K562 (cell line): Measurements from ENCODE around the gene SERPINH1. TPM values are rescaled to one million over a fixed set of nuclear protein-coding genes. Genes with fewer than 3 reads are reported as not detected.
A peak's percentile ranks its signal among the peaks of the same experiment; 100 is the strongest.

Experiments used
- DACH1 ChIP-seq: fragments of 450-650 bp; IDR thresholded peaks from 2 replicates; pipeline ENCODE4 v1.6.1; 2018; ENCODE audit not compliant: partially characterized antibody
- FOXA1 ChIP-seq: fragments of 450-650 bp; IDR thresholded peaks from 2 replicates; pipeline ENCODE4 v1.6.1; 2016; ENCODE audit warnings: mild to moderate bottlenecking, borderline replicate concordance
- GATA2 ChIP-seq: sonication (generic); formaldehyde crosslinking; IDR thresholded peaks from 2 replicates; pipeline ENCODE4 v1.4.0; 2020; ENCODE audit warnings: mild to moderate bottlenecking, missing genetic modification reagents
- POLR2G ChIP-seq: fragments of 200-400 bp; formaldehyde crosslinking; IDR thresholded peaks from 2 replicates; pipeline ENCODE4 v1.6.1; 2017; ENCODE audit warnings: low read depth, mild to moderate bottlenecking, antibody characterized with exemption, low read length, moderate library complexity
- ZNF316 ChIP-seq: fragments of 450-650 bp; IDR thresholded peaks from 2 replicates; pipeline ENCODE4 v1.6.1; 2016
- ZNF507 ChIP-seq: conservative IDR thresholded peaks from 2 replicates; pipeline ENCODE4 v1.6.1; 2017; ENCODE audit warnings: missing genetic modification characterization, missing compliant biosample characterization
- ZNF644 ChIP-seq: fragments of 200-800 bp; sonication (Bioruptor generic); IDR thresholded peaks from 2 replicates; pipeline ENCODE4 v1.6.1; 2016; ENCODE audit warnings: low read depth, missing genetic modification characterization, missing compliant biosample characterization
- ZNF695 ChIP-seq: fragments of 450-650 bp; formaldehyde crosslinking; IDR thresholded peaks from 2 replicates; pipeline ENCODE4 v1.4.0; 2020; ENCODE audit warnings: mild to moderate bottlenecking, moderate library complexity
- polyA plus RNA-seq, 8 experiments: library from polyadenylated mRNA; depleted of rRNA in 4 of 8; stranded (reverse) in 5 of 8; unstranded in 3 of 8; fragments of >200 nt; fragmentation: Nextera tagmentation in 2 of 8; fragmentation: Illumina TruSeq in 1 of 8; extraction: Ambion mirVana in 2 of 8; extraction: Trizol in 1 of 8; gene quantifications; 2 replicates each; pipeline versions ENCODE4 v1.2.1 to v1.2.3, GENCODE V29; 2011 to 2014; ENCODE audit warnings: inconsistent platforms in 1 of 8, missing spikeins in 1 of 8
- total RNA-seq, 7 experiments: library from RNA; depleted of rRNA in 6 of 7; stranded (reverse); fragments of >200 nt in 6 of 7; fragmentation: Illumina TruSeq in 2 of 7; extraction: Trizol in 2 of 7; gene quantifications; 2 replicates each; pipeline versions ENCODE4 v1.2.1 to v1.2.3, GENCODE V29; 2011 to 2021; ENCODE audit warnings: low replicate concordance in 1 of 7
- TF ChIP-seq, protein P1 (sequence below): fragments of 250-450 bp; sonication (Bioruptor Pico); IDR thresholded peaks from 2 replicates; pipeline ENCODE4 v1.5.0; 2021; ENCODE audit warnings: mild to moderate bottlenecking, moderate library complexity
- TF ChIP-seq, protein P2 (sequence below): fragments of 250-450 bp; sonication (Bioruptor Pico); IDR thresholded peaks from 2 replicates; pipeline ENCODE4 v1.5.0; 2020; ENCODE audit warnings: mild to moderate bottlenecking, borderline replicate concordance
- TF ChIP-seq, protein P3 (sequence below): fragments of 450-650 bp; formaldehyde crosslinking; IDR thresholded peaks from 2 replicates; pipeline ENCODE4 v1.4.0; 2020; ENCODE audit warnings: mild to moderate bottlenecking, moderate library complexity

Gene SERPINH1
- total and polyA plus RNA-seq, 9 of the 15 experiments (the other 6 are each of a cell fraction or from before 2014, with no cell fraction given): 2.8 to 106 (median 67.9) TPM

DNA sequence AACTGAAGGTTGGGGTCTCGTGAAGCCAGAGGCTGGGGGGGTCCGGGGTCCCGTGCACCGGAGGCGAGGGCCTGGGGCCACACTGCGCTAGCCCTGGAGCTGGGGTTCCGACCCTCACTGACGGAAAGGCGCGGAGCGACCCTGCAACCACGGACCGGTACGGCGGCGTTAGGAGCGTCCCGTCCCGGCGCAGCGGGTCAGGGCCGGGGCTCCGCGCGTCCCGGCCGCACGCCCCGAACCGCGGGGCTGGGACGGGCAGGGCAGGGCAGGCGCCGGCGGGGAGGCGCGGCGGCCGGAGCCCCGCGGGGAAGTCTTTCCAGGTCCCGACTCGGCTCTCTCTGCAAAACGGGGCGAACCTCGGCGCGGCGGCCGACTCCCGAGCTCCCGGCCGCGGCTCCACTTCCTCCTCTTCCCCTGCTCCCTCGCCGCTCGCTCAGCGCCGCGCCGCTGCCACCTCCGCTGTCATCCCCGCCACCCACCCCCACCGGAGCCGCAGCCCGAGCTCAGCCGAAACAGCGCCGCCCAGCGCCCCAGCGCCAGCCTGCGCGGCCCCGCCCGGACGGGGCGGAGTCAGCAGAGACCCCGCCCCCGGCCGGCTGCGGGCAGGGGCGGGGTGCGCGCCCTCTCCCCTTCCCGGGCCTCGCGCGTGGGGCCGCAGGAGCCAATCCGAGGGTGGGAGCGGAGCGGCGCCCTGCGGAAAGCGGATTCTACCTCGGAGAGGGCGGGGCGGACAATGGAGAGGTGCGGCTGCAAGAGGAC, 36.4 kb upstream of the SERPINH1 start, which contains the start of gene GDPD5 (continued):
- TF ChIP-seq, protein P1, sequence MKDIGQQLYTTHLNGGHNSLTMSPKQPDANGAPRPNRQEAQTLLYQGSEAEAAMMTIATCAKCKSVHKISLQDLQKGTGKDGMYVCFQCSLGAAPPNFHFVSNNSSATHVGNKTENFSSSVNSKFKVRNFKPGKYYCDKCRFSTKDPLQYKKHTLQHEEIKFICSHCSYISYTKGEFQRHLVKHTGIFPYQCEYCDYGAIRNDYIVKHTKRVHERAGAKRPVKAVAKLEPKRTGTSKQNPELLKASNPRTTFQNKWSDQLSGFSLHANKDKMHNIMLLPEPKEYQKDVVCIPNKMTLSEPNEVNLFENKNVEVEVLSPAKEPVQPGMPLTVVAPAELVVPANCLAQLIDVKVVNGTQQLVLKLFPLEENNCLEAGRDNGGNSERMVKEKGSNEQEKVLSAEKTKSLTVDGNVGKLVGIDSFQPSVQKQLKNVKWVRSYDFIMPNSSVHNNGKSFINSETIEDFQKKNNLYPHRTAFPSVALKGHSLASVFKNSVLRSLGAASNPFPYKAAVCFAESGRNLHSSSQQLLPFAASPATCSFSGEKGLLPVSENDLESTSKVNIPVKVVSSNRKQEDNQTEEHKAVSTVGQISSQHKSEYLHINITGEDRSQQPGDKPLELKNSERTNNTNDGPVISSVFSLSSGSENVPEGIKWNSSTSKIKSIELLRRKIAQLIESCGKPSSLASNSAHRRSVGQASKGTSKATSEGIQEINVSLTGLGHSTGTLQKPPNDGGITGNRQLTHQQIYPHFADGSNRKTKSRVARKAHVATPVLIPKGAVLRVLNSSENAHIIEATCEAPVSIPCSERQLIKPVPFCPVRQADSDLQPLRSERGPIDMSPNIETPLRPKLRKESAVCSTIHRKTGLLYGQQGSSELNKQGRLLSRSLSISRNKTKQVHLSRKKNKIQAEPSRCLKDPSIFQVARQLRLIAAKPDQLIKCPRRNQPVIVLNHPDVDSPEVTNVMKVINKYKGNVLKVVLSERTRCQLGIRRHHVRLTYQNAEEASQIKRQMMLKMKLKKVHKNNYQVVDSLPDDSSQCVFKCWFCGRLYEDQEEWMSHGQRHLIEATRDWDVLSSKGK (CRISPR knock-in tag): no peak
- TF ChIP-seq FOXA1: no peak
- no peak for TF ChIP-seq GATA2
- no peak for TF ChIP-seq ZNF695 (CRISPR knock-in tag)
- no peak for TF ChIP-seq DACH1
- peak; percentile 84 for TF ChIP-seq POLR2G
- TF ChIP-seq ZNF644 (tag): no peak
- TF ChIP-seq ZNF316: no peak
- TF ChIP-seq, protein P2, sequence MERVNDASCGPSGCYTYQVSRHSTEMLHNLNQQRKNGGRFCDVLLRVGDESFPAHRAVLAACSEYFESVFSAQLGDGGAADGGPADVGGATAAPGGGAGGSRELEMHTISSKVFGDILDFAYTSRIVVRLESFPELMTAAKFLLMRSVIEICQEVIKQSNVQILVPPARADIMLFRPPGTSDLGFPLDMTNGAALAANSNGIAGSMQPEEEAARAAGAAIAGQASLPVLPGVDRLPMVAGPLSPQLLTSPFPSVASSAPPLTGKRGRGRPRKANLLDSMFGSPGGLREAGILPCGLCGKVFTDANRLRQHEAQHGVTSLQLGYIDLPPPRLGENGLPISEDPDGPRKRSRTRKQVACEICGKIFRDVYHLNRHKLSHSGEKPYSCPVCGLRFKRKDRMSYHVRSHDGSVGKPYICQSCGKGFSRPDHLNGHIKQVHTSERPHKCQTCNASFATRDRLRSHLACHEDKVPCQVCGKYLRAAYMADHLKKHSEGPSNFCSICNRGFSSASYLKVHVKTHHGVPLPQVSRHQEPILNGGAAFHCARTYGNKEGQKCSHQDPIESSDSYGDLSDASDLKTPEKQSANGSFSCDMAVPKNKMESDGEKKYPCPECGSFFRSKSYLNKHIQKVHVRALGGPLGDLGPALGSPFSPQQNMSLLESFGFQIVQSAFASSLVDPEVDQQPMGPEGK (CRISPR knock-in tag): no peak
- no peak for TF ChIP-seq ZNF507 (tag)
- TF ChIP-seq, protein P3, sequence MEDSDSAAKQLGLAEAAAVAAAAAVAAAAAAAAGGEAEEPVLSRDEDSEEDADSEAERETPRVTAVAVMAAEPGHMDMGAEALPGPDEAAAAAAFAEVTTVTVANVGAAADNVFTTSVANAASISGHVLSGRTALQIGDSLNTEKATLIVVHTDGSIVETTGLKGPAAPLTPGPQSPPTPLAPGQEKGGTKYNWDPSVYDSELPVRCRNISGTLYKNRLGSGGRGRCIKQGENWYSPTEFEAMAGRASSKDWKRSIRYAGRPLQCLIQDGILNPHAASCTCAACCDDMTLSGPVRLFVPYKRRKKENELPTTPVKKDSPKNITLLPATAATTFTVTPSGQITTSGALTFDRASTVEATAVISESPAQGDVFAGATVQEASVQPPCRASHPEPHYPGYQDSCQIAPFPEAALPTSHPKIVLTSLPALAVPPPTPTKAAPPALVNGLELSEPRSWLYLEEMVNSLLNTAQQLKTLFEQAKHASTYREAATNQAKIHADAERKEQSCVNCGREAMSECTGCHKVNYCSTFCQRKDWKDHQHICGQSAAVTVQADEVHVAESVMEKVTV: 0 out of 2 replicates have a peak, but pooled peaks have one; percentile 14
